HG03045 (cell line): ENCODE data around the gene DNAJC15.

Experiments
- ATAC-seq: cut with Tn5 transposase; IDR thresholded peaks from one replicate; pipeline ENCODE4 v1.9.1; 2021; ENCODE audit warnings: mild to moderate bottlenecking, moderate library complexity; ENCODE audit not compliant: unreplicated experiment

The DNAJC15 gene

GRCh38 chr13:43003729-43004128, 19.7 kb upstream of the DNAJC15 start:
- ATAC-seq, result no peak

- ATAC-seq, result no peak
Observed at GRCh38 chr13:43005460-43006236, 17.7 kb upstream of the DNAJC15 start.

- ATAC-seq, result no peak
Observed at GRCh38 chr13:43006893-43007631, 16.3 kb upstream of the DNAJC15 start.

GRCh38 chr13:43008596-43008995, 14.8 kb upstream of the DNAJC15 start:
- ATAC-seq, result no peak

GRCh38 chr13:43009506-43009905, 13.9 kb upstream of the DNAJC15 start:
- ATAC-seq, result no peak

GRCh38 chr13:43014162-43014561, 9.2 kb upstream of the DNAJC15 start:
- ATAC-seq, result no peak

GRCh38 chr13:43016226-43016625, 7.2 kb upstream of the DNAJC15 start:
- ATAC-seq, result no peak

- ATAC-seq, result no peak
Observed at GRCh38 chr13:43019811-43020210, 3.6 kb upstream of the DNAJC15 start.

- ATAC-seq, result no peak
Observed at GRCh38 chr13:43020794-43021193, 2.6 kb upstream of the DNAJC15 start.

GRCh38 chr13:43021926-43022670, 1.3 kb upstream of the DNAJC15 start:
- no peak for ATAC-seq

GRCh38 chr13:43022934-43023288, 475 bp upstream of the DNAJC15 start:
- no peak for ATAC-seq

GRCh38 chr13:43026262-43026661, 2.9 kb downstream of the DNAJC15 start:
- no peak for ATAC-seq

- ATAC-seq, result no peak
Observed at GRCh38 chr13:43030548-43030947, 7.2 kb downstream of the DNAJC15 start.

- ATAC-seq, result no peak
Observed at GRCh38 chr13:43031881-43032280, 8.5 kb downstream of the DNAJC15 start.

GRCh38 chr13:43033038-43033437, 9.7 kb downstream of the DNAJC15 start:
- no peak for ATAC-seq

GRCh38 chr13:43036351-43037250, 13.2 kb downstream of the DNAJC15 start:
- no peak for ATAC-seq

- ATAC-seq, result no peak
Observed at GRCh38 chr13:43039966-43040365, 16.6 kb downstream of the DNAJC15 start.

- peak; percentile 18 for ATAC-seq
Observed at GRCh38 chr13:43040581-43041368, 17.4 kb downstream of the DNAJC15 start.

- ATAC-seq, result peak; percentile 46
Observed at GRCh38 chr13:43041369-43041921, 18.1 kb downstream of the DNAJC15 start.
